Stimulated activated naive CD8-positive, alpha-beta T cell treated with anti-CD3 and anti-CD28 coated beads, Interleukin-15, amount 100 ng/mL, for 72 hours (primary cell): ENCODE results near the gene LITAF.

Source experiments
- ATAC-seq: fragments of 150-1000 bp; cut with Tn5 transposase; 2 replicates; pipeline ENCODE4 v1.10.0; 2021; ENCODE audit warnings: mild to moderate bottlenecking, moderate library complexity
- DNase-seq, 2 donors: peaks; one replicate each; pipeline ENCODE4 v3.0.0; 2021 to 2022
- H3K27ac Mint-ChIP-seq, 2 donors: one replicate each; pipeline ENCODE4 v1.8.0; 2022; ENCODE audit warnings: mild to moderate bottlenecking in 2 of 2, mixed read lengths in 2 of 2, moderate library complexity in 2 of 2
- H3K27me3 Mint-ChIP-seq: one replicate; pipeline ENCODE4 v1.8.0; 2022; ENCODE audit warnings: mixed read lengths
- H3K4me1 Mint-ChIP-seq: one replicate; pipeline ENCODE4 v1.8.0; 2022; ENCODE audit warnings: mild to moderate bottlenecking, mixed read lengths
- H3K4me3 Mint-ChIP-seq, 2 donors: one replicate each; pipeline ENCODE4 v1.8.0; 2022; ENCODE audit warnings: mild to moderate bottlenecking in 2 of 2, mixed read lengths in 2 of 2, moderate library complexity in 1 of 2
- H3K9me3 Mint-ChIP-seq, 2 donors: one replicate each; pipeline ENCODE4 v1.8.0; 2022; ENCODE audit warnings: mixed read lengths in 2 of 2

LITAF gene

GRCh38 chr16:11625769-11626168 lies 39.0 kb upstream of the LITAF start:
- no peaks in the 10 kb centered on the region for H3K27me3 Mint-ChIP-seq
- DNase-seq (no peak), ATAC-seq (no peak)
- no peak overlapping the region for H3K4me3 Mint-ChIP-seq
- H3K9me3 Mint-ChIP-seq: no peaks in the 10 kb centered on the region
- peaks cover 73% of the 10 kb centered on the region for H3K4me1 Mint-ChIP-seq
- no peak overlapping the region for H3K27ac Mint-ChIP-seq

- DNase-seq (no peak), ATAC-seq (peak; percentile 33)
- Mint-ChIP-seq H3K27ac (peak overlapping the region; percentile 4 to 40), H3K4me3 (no peak overlapping the region), H3K27me3 (no peaks in the 10 kb centered on the region), H3K4me1 (peaks cover 73% of the 10 kb centered on the region), H3K9me3 (peaks cover 5 to 7% of the 10 kb centered on the region in 2 donors)
These were observed 38.2 kb upstream of the LITAF start for GRCh38 chr16:11624636-11625607.

GRCh38 chr16:11624205-11624604 lies 37.5 kb upstream of the LITAF start:
- Mint-ChIP-seq H3K27me3 (no peaks in the 10 kb centered on the region), H3K4me1 (peaks cover 73% of the 10 kb centered on the region), H3K27ac (peak overlapping the region in 1 of 2 donors; percentile 84), H3K4me3 (no peak overlapping the region), H3K9me3 (peaks cover 5 to 8% of the 10 kb centered on the region in 2 donors)
- DNase-seq (no peak), ATAC-seq (no peak)

- Mint-ChIP-seq H3K27me3 (no peaks in the 10 kb centered on the region), H3K27ac (peak overlapping the region; percentile 70 to 86), H3K9me3 (peaks cover 5 to 8% of the 10 kb centered on the region in 2 donors), H3K4me3 (peak overlapping the region; percentile 77 to 83), H3K4me1 (peaks cover 80% of the 10 kb centered on the region)
- ATAC-seq: peak; percentile 78
- DNase-seq: peak; percentile 26 to 33
These were observed 35.4 kb upstream of the LITAF start for GRCh38 chr16:11621920-11622651.

GRCh38 chr16:11621539-11621919 lies 34.8 kb upstream of the LITAF start:
- H3K4me1 Mint-ChIP-seq: peaks cover 83% of the 10 kb centered on the region
- DNase-seq: no peak
- no peaks in the 10 kb centered on the region for H3K27me3 Mint-ChIP-seq
- H3K9me3 Mint-ChIP-seq: peaks cover 5 to 8% of the 10 kb centered on the region in 2 donors
- peak overlapping the region; percentile 77 to 83 for H3K4me3 Mint-ChIP-seq
- no peak for ATAC-seq
- peak overlapping the region; percentile 70 to 86 for H3K27ac Mint-ChIP-seq

GRCh38 chr16:11620243-11621003 lies 33.7 kb upstream of the LITAF start:
- peaks cover 5 to 8% of the 10 kb centered on the region in 2 donors for H3K9me3 Mint-ChIP-seq
- H3K4me1 Mint-ChIP-seq: peaks cover 88% of the 10 kb centered on the region
- H3K4me3 Mint-ChIP-seq: peak overlapping the region; percentile 26 to 38
- H3K27me3 Mint-ChIP-seq: no peaks in the 10 kb centered on the region
- ATAC-seq (no peak), DNase-seq (no peak)
- H3K27ac Mint-ChIP-seq: peak overlapping the region; percentile 52 to 71

- peak in 1 of 2 donors; percentile 34 for DNase-seq
- Mint-ChIP-seq H3K4me3 (peak overlapping the region in 1 of 2 donors; percentile 24), H3K27me3 (no peaks in the 10 kb centered on the region), H3K27ac (no peak overlapping the region), H3K4me1 (peaks cover 78% of the 10 kb centered on the region), H3K9me3 (peaks cover 5 to 8% of the 10 kb centered on the region in 2 donors)
- ATAC-seq: peak; percentile 71
These were observed 32.7 kb upstream of the LITAF start for GRCh38 chr16:11619327-11619851.

GRCh38 chr16:11618107-11618717 lies 31.5 kb upstream of the LITAF start:
- no peak overlapping the region for H3K4me3 Mint-ChIP-seq
- peak overlapping the region; percentile 19 to 54 for H3K27ac Mint-ChIP-seq
- no peak for DNase-seq
- no peaks in the 10 kb centered on the region for H3K27me3 Mint-ChIP-seq
- ATAC-seq: no peak
- H3K4me1 Mint-ChIP-seq: peaks cover 76% of the 10 kb centered on the region
- peaks cover 5 to 8% of the 10 kb centered on the region in 2 donors for H3K9me3 Mint-ChIP-seq

- Mint-ChIP-seq H3K27ac (no peak overlapping the region), H3K27me3 (no peaks in the 10 kb centered on the region), H3K4me1 (peaks cover 69% of the 10 kb centered on the region), H3K4me3 (no peak overlapping the region), H3K9me3 (peaks cover 5 to 8% of the 10 kb centered on the region in 2 donors)
- DNase-seq (no peak), ATAC-seq (no peak)
These were observed 29.2 kb upstream of the LITAF start for GRCh38 chr16:11615748-11616447.

- ATAC-seq (no peak), DNase-seq (no peak)
- Mint-ChIP-seq H3K4me3 (no peak overlapping the region), H3K9me3 (no peaks in the 10 kb centered on the region), H3K27me3 (no peaks in the 10 kb centered on the region), H3K27ac (no peak overlapping the region), H3K4me1 (peaks cover 67% of the 10 kb centered on the region)
These were observed 28.0 kb upstream of the LITAF start for GRCh38 chr16:11614587-11615175.

- DNase-seq (no peak), ATAC-seq (peak; percentile 61)
- Mint-ChIP-seq H3K4me1 (peaks cover 67% of the 10 kb centered on the region), H3K27ac (no peak overlapping the region), H3K9me3 (no peaks in the 10 kb centered on the region), H3K4me3 (no peak overlapping the region), H3K27me3 (no peaks in the 10 kb centered on the region)
These were observed 26.9 kb upstream of the LITAF start for GRCh38 chr16:11613381-11614303.

GRCh38 chr16:11612665-11613025 lies 25.9 kb upstream of the LITAF start:
- H3K27ac Mint-ChIP-seq: no peak overlapping the region

More at GRCh38 chr16:11612665-11613025, 25.9 kb upstream of the LITAF start:
- DNase-seq (no peak), ATAC-seq (no peak)
- Mint-ChIP-seq H3K4me1 (peaks cover 66% of the 10 kb centered on the region), H3K4me3 (no peak overlapping the region), H3K9me3 (no peaks in the 10 kb centered on the region), H3K27me3 (no peaks in the 10 kb centered on the region)
